HEK293 (cell line): Measurements from ENCODE around the gene METTL1.
"Not testable (repeated sequence)": the region's sequence is repeated elsewhere in the genome, so short reads cannot be mapped to it uniquely, and the experiment has no call there.

Experiments
- CTCF ChIA-PET: fragments of 350-600 bp; formaldehyde crosslinking; extraction: SDS; loops from one replicate; lab custom pipeline; 2021; ENCODE audit warnings: antibody characterized with exemption; lab: Yijun Ruan, JAX
- POLR2A ChIA-PET: fragments of 300-600 bp; formaldehyde crosslinking; extraction: SDS; loops from one replicate; lab custom pipeline; 2020; ENCODE audit warnings: antibody characterized with exemption, inconsistent platforms; lab: Yijun Ruan, JAX
- H3K27ac ChIP-seq: fragments of 200-500 bp; sonication (Bioruptor generic); 2 replicates; pipeline ENCODE4 v1.5.1; 2014; ENCODE audit warnings: low read depth, low read length, control low read depth, inconsistent platforms; ENCODE audit errors: extremely low read depth
- H3K36me3 ChIP-seq, 2 experiments: fragments of 200-500 bp in 1 of 2; sonication (Bioruptor generic) in 1 of 2; 1 replicate in 1 of 2; 2 replicates in 1 of 2; pipeline ENCODE4 v1.5.1; 2014 to 2017; ENCODE audit warnings: inconsistent platforms in 2 of 2, low read length in 2 of 2; ENCODE audit not compliant: control insufficient read depth in 2 of 2, insufficient read depth in 1 of 2
- H3K4me1 ChIP-seq: fragments of 200-500 bp; sonication (Bioruptor generic); 2 replicates; pipeline ENCODE4 v1.5.1; 2014; ENCODE audit warnings: mild to moderate bottlenecking, low read length, inconsistent platforms; ENCODE audit not compliant: control insufficient read depth, insufficient read depth
- H3K4me3 ChIP-seq: 2 replicates; pipeline ENCODE4 v1.5.1; 2011; ENCODE audit warnings: low read depth, mild to moderate bottlenecking, control low read depth, low read length, moderate library complexity
- H3K9me3 ChIP-seq: fragments of 200-500 bp; sonication (Bioruptor generic); 2 replicates; pipeline ENCODE4 v1.5.1; 2014; ENCODE audit warnings: low read depth, low read length, inconsistent platforms; ENCODE audit not compliant: control insufficient read depth, insufficient read depth
- MYNN ChIP-seq: fragments of 450-650 bp; formaldehyde crosslinking; IDR thresholded peaks from 2 replicates; pipeline ENCODE4 v1.5.1; 2016; ENCODE audit warnings: missing biosample characterization, missing genetic modification characterization, borderline replicate concordance
- OVOL3 ChIP-seq: fragments of 450-650 bp; formaldehyde crosslinking; IDR thresholded peaks from 2 replicates; pipeline ENCODE4 v1.5.1; 2016; ENCODE audit warnings: missing biosample characterization, missing genetic modification characterization
- ZIC2 ChIP-seq: fragments of 450-650 bp; formaldehyde crosslinking; IDR thresholded peaks from 2 replicates; pipeline ENCODE4 v1.5.1; 2016; ENCODE audit warnings: missing biosample characterization, missing genetic modification characterization
- ZNF138 ChIP-seq: fragments of 450-650 bp; formaldehyde crosslinking; IDR thresholded peaks from 2 replicates; pipeline ENCODE4 v1.5.1; 2016; ENCODE audit warnings: missing biosample characterization, missing genetic modification characterization, borderline replicate concordance
- ZNF202 ChIP-seq: fragments of 450-650 bp; formaldehyde crosslinking; IDR thresholded peaks from 2 replicates; pipeline ENCODE4 v1.5.1; 2016; ENCODE audit warnings: missing biosample characterization, missing genetic modification characterization, borderline replicate concordance
- ZNF544 ChIP-seq: fragments of 450-650 bp; formaldehyde crosslinking; IDR thresholded peaks from 2 replicates; pipeline ENCODE4 v1.5.0; 2017; ENCODE audit warnings: missing biosample characterization, missing genetic modification characterization
- ZNF585B ChIP-seq: fragments of 450-650 bp; formaldehyde crosslinking; IDR thresholded peaks from 2 replicates; pipeline ENCODE4 v1.5.1; 2016; ENCODE audit warnings: missing biosample characterization, missing genetic modification characterization
- ZNF76 ChIP-seq: fragments of 450-650 bp; formaldehyde crosslinking; IDR thresholded peaks from 2 replicates; pipeline ENCODE4; 2016; ENCODE audit warnings: low read depth, missing biosample characterization, missing genetic modification characterization, borderline replicate concordance
- ZXDB ChIP-seq: fragments of 450-650 bp; formaldehyde crosslinking; IDR thresholded peaks from 2 replicates; pipeline ENCODE4 v1.5.1; 2016; ENCODE audit warnings: missing biosample characterization, missing genetic modification characterization
- TF ChIP-seq, protein P1 (sequence below): fragments of 450-650 bp; formaldehyde crosslinking; IDR thresholded peaks from 2 replicates; pipeline ENCODE4 v1.5.1; 2017; ENCODE audit warnings: missing biosample characterization, missing genetic modification characterization
- TF ChIP-seq, protein P2 (sequence below): IDR thresholded peaks from 2 replicates; pipeline ENCODE4 v1.6.1; 2011; ENCODE audit warnings: mild to moderate bottlenecking, low read depth, low read length, borderline replicate concordance
- TF ChIP-seq, protein P3 (sequence below): fragments of 450-650 bp; formaldehyde crosslinking; IDR thresholded peaks from 2 replicates; pipeline ENCODE4 v1.5.1; 2016; ENCODE audit warnings: missing biosample characterization, missing genetic modification characterization
- TF ChIP-seq, protein P4 (sequence below): fragments of 450-650 bp; formaldehyde crosslinking; IDR thresholded peaks from 2 replicates; pipeline ENCODE4 v1.5.1; 2016; ENCODE audit warnings: missing biosample characterization, missing genetic modification characterization
- TF ChIP-seq, protein P5 (sequence below): fragments of 450-650 bp; formaldehyde crosslinking; IDR thresholded peaks from 2 replicates; pipeline ENCODE4 v1.5.1; 2016; ENCODE audit warnings: missing biosample characterization, missing genetic modification characterization
- TF ChIP-seq, protein P6 (sequence below): fragments of 450-650 bp; formaldehyde crosslinking; IDR thresholded peaks from 2 replicates; pipeline ENCODE4 v1.5.1; 2016; ENCODE audit warnings: missing biosample characterization, missing genetic modification characterization

Gene METTL1

DNA sequence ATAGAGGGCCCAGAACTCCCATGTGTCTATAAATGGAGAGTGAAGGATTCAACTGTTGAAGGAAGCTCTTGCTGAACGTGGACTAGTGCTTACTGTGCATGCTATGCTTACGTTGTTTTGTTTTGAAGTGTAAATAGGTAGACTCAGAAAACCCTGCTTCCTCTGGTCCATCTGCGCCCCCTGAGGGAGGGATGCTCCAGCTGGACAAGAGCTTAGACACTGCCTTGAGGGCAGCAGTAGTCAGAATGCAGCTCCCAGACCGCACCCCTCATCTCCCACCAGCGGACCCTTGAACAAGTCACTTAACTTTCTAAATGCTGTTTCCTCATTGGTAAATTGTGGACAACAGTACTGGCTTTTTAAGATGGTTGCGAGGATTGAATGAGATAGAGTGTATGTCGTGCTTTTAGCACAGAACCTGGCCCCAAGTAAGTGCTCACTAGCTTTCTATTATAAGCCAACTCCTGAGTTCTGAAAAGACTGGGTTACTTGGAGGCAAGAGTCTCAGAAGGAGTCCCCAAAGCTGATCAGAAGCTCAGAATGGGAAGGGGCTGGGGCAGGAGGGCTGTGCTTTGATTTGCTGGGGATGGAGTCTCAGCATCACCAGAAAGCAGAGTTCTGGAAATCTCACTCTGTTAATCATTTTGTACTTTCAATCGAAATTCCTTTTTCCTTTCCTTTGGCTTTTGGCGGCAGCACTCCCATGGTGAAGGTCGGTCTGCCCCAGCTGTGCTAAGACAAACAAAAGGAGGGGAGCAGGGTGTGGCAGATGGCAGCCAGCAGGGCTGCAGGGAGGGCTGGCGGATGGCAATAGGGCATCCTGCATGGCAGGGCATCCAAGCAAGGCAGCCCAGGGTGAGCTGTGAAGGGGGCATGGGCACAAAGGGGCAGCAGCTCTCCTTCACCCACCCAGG, 48.9 kb downstream of the METTL1 start (continued):
- TF ChIP-seq ZNF585B = peak; percentile 59
- TF ChIP-seq, protein P1, sequence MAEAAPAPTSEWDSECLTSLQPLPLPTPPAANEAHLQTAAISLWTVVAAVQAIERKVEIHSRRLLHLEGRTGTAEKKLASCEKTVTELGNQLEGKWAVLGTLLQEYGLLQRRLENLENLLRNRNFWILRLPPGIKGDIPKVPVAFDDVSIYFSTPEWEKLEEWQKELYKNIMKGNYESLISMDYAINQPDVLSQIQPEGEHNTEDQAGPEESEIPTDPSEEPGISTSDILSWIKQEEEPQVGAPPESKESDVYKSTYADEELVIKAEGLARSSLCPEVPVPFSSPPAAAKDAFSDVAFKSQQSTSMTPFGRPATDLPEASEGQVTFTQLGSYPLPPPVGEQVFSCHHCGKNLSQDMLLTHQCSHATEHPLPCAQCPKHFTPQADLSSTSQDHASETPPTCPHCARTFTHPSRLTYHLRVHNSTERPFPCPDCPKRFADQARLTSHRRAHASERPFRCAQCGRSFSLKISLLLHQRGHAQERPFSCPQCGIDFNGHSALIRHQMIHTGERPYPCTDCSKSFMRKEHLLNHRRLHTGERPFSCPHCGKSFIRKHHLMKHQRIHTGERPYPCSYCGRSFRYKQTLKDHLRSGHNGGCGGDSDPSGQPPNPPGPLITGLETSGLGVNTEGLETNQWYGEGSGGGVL (tag by site-specific recombination) = no peak
- TF ChIP-seq OVOL3 (tag by site-specific recombination) = no peak
- no peak for TF ChIP-seq ZNF544 (tag by site-specific recombination)
- TF ChIP-seq ZIC2 (tag by site-specific recombination) = peak; percentile 78
- TF ChIP-seq, protein P2, sequence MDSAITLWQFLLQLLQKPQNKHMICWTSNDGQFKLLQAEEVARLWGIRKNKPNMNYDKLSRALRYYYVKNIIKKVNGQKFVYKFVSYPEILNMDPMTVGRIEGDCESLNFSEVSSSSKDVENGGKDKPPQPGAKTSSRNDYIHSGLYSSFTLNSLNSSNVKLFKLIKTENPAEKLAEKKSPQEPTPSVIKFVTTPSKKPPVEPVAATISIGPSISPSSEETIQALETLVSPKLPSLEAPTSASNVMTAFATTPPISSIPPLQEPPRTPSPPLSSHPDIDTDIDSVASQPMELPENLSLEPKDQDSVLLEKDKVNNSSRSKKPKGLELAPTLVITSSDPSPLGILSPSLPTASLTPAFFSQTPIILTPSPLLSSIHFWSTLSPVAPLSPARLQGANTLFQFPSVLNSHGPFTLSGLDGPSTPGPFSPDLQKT = no peak
- no peak for TF ChIP-seq ZNF76 (tag by site-specific recombination)

DNA sequence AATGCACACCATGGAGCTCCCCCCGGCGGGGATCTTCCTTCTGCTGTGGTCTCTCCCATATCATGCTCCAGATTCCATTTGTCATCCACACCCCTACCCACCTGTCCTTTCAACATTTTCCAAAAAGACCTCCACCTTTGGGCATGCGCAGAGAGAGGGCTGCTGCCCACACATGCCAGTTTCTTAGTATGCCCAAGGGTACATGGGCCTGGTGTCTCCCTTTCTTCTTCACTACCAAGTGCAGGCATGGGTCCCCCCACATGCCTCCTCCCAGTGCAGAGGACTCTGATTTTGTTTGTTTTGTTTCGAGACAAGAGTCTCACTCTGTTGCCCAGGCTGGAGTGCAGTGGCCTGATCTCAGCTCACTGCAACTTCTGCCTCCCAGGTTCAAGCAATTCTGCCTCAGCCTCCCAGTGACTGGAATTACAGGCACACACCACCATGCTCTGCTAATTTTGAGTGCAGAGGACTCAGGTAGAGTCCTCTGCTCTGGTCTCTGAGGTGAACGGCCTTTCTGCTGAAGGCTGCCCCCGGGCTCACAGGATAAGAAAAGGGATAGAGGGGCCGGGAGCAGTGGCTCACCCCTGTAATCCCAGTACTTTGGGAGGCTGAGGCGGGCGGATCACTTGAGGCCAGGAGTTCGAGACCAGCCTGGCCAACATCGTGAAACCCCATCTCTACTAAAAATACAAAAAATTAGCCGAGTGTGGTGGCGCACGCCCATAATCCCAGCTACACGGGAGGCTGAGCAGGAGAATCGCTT, 49.9 kb downstream of the METTL1 start:
- CTCF ChIA-PET = interaction anchor here (0.6 to 1.2 kb wide), 3 partner anchors 10 to 413 kb away, joined by 3 to 5 read pairs (median 3); no protein-coding TSS in a partner anchor
- not testable (repeated sequence) for H3K9me3 ChIP-seq, H3K4me1 ChIP-seq, H3K4me3 ChIP-seq, H3K27ac ChIP-seq
- POLR2A ChIA-PET = interaction anchor here (2.0 kb wide), 1 partner anchor 23 kb away, joined by 7 read pairs; the partner anchor contains the start of gene TSPAN31
- peaks cover 8 to 45% of the 10 kb centered on the region in 2 experiments; a peak in 2 of 3 replicates for H3K36me3 ChIP-seq

DNA sequence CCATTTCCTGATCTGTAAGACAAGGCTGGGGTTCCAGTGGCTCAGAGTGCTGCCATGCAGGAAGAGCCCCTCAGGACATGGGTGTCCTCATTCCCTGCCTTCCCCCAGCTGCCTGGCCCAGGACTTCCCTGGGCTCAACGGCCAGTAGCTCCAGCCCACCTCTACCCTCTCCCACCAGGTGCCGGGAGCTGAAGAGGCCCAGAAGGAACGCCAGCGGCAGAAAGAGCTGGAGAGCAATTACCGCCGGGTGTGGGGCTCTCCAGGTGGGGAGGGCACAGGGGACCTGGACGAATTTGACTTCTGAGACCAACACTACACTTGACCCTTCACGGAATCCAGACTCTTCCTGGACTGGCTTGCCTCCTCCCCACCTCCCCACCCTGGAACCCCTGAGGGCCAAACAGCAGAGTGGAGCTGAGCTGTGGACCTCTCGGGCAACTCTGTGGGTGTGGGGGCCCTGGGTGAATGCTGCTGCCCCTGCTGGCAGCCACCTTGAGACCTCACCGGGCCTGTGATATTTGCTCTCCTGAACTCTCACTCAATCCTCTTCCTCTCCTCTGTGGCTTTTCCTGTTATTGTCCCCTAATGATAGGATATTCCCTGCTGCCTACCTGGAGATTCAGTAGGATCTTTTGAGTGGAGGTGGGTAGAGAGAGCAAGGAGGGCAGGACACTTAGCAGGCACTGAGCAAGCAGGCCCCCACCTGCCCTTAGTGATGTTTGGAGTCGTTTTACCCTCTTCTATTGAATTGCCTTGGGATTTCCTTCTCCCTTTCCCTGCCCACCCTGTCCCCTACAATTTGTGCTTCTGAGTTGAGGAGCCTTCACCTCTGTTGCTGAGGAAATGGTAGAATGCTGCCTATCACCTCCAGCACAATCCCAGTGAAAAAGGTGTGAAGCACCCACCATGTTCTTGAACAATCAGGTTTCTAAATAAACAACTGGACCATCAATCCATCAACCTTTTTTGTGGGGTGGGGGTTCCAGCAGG, 51.0 kb downstream of the METTL1 start:
- peaks cover 8 to 56% of the 10 kb centered on the region in 2 experiments; a peak in 2 of 3 replicates for H3K36me3 ChIP-seq
- no peak overlapping the region for H3K27ac ChIP-seq
- ChIA-PET POLR2A (no interaction called here), CTCF (interaction anchor here (0.6 kb wide), 2 partner anchors 39 to 200 kb away, joined by 3 to 4 read pairs; no protein-coding TSS in a partner anchor)
- H3K4me1 ChIP-seq = no peaks in the 10 kb centered on the region
- no peaks in the 10 kb centered on the region for H3K9me3 ChIP-seq
- H3K4me3 ChIP-seq = no peak overlapping the region
- TF ChIP-seq, protein P3, sequence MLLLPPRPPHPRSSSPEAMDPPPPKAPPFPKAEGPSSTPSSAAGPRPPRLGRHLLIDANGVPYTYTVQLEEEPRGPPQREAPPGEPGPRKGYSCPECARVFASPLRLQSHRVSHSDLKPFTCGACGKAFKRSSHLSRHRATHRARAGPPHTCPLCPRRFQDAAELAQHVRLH = no peak
- TF ChIP-seq MYNN (tag by site-specific recombination) (no peak), ZXDB (tag by site-specific recombination) (no peak), ZNF138 (no peak), ZNF202 (tag by site-specific recombination) (no peak)
- TF ChIP-seq, protein P4, sequence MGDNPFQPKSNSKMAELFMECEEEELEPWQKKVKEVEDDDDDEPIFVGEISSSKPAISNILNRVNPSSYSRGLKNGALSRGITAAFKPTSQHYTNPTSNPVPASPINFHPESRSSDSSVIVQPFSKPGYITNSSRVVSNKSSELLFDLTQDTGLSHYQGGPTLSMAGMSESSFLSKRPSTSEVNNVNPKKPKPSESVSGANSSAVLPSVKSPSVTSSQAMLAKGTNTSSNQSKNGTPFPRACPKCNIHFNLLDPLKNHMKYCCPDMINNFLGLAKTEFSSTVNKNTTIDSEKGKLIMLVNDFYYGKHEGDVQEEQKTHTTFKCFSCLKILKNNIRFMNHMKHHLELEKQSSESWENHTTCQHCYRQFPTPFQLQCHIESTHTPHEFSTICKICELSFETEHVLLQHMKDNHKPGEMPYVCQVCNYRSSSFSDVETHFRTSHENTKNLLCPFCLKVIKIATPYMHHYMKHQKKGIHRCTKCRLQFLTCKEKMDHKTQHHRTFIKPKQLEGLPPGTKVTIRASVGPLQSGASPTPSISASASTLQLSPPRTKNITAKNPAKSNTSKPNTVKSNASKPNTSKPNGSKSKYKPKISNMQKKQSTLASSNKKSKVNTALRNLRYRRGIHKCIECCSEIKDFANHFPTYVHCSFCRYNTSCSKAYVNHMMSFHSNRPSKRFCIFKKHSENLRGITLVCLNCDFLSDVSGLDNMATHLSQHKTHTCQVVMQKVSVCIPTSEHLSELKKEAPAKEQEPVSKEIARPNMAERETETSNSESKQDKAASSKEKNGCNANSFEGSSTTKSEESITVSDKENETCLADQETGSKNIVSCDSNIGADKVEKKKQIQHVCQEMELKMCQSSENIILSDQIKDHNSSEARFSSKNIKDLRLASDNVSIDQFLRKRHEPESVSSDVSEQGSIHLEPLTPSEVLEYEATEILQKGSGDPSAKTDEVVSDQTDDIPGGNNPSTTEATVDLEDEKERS (tag by site-specific recombination) = no peak
- TF ChIP-seq, protein P5, sequence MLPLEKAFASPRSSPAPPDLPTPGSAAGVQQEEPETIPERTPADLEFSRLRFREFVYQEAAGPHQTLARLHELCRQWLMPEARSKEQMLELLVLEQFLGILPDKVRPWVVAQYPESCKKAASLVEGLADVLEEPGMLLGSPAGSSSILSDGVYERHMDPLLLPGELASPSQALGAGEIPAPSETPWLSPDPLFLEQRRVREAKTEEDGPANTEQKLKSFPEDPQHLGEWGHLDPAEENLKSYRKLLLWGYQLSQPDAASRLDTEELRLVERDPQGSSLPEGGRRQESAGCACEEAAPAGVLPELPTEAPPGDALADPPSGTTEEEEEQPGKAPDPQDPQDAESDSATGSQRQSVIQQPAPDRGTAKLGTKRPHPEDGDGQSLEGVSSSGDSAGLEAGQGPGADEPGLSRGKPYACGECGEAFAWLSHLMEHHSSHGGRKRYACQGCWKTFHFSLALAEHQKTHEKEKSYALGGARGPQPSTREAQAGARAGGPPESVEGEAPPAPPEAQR (tag by site-specific recombination) = no peak
- TF ChIP-seq, protein P6, sequence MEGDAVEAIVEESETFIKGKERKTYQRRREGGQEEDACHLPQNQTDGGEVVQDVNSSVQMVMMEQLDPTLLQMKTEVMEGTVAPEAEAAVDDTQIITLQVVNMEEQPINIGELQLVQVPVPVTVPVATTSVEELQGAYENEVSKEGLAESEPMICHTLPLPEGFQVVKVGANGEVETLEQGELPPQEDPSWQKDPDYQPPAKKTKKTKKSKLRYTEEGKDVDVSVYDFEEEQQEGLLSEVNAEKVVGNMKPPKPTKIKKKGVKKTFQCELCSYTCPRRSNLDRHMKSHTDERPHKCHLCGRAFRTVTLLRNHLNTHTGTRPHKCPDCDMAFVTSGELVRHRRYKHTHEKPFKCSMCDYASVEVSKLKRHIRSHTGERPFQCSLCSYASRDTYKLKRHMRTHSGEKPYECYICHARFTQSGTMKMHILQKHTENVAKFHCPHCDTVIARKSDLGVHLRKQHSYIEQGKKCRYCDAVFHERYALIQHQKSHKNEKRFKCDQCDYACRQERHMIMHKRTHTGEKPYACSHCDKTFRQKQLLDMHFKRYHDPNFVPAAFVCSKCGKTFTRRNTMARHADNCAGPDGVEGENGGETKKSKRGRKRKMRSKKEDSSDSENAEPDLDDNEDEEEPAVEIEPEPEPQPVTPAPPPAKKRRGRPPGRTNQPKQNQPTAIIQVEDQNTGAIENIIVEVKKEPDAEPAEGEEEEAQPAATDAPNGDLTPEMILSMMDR (tag by site-specific recombination) = 0 out of 2 replicates have a peak, but pooled peaks have one; percentile 21
